Inferior parietal cortex (tissue), 1 donor: ENCODE results near the gene TUBE1.
"Not testable (repeated sequence)": the region's sequence is repeated elsewhere in the genome, so short reads cannot be mapped to it uniquely, and the experiment has no call there.

Experiments
- DNase-seq: peaks from one replicate; pipeline ENCODE4 v3.0.0-alpha.2; 2016; ENCODE audit errors: extremely low spot score

TUBE1 gene

GRCh38 chr6:112087136-112087911, at the start of gene TUBE1, which contains the start of gene FAM229B:
Gene TUBE1 (minus strand): TSS chr6:112087482. CDS start chr6:112087434, 48 bp downstream.
Gene FAM229B (plus strand): TSS chr6:112087591. CDS start chr6:112099284, 11,693 bp downstream.
- DNase-seq = peak; percentile 95

- DNase-seq = no peak
Measured at GRCh38 chr6:112130878-112131277, 43.6 kb upstream of the TUBE1 start.

GRCh38 chr6:112128208-112128607, 40.9 kb upstream of the TUBE1 start:
- DNase-seq = no peak

GRCh38 chr6:112123982-112124381, 36.7 kb upstream of the TUBE1 start:
- no peak for DNase-seq

- no peak for DNase-seq
Measured at GRCh38 chr6:112122756-112123155, 35.5 kb upstream of the TUBE1 start.

GRCh38 chr6:112118034-112118433, 30.8 kb upstream of the TUBE1 start:
- no peak for DNase-seq

- DNase-seq = no peak
Measured at GRCh38 chr6:112117554-112117953, 30.3 kb upstream of the TUBE1 start.

- no peak for DNase-seq
Measured at GRCh38 chr6:112116221-112116620, 28.9 kb upstream of the TUBE1 start.

- no peak for DNase-seq
Measured at GRCh38 chr6:112114577-112115223, 27.4 kb upstream of the TUBE1 start.

- no peak for DNase-seq
Measured at GRCh38 chr6:112113918-112114317, 26.6 kb upstream of the TUBE1 start.

GRCh38 chr6:112113431-112113830, 26.1 kb upstream of the TUBE1 start:
- peak; percentile 31 for DNase-seq

- DNase-seq = no peak
Measured at GRCh38 chr6:112109262-112109661, 22.0 kb upstream of the TUBE1 start.

- DNase-seq = no peak
Measured at GRCh38 chr6:112106562-112106961, 19.3 kb upstream of the TUBE1 start.

GRCh38 chr6:112106026-112106425, 18.7 kb upstream of the TUBE1 start:
- DNase-seq = not testable (repeated sequence)

- no peak for DNase-seq
Measured at GRCh38 chr6:112100561-112100960, 13.3 kb upstream of the TUBE1 start.

GRCh38 chr6:112096901-112097300, 9.6 kb upstream of the TUBE1 start:
- DNase-seq = no peak

GRCh38 chr6:112087916-112088315, 634 bp upstream of the TUBE1 start:
- DNase-seq = no peak

GRCh38 chr6:112086744-112087135, 542 bp downstream of the TUBE1 start:
- DNase-seq = peak; percentile 56

- no peak for DNase-seq
Measured at GRCh38 chr6:112085286-112086065, 1.8 kb downstream of the TUBE1 start.

GRCh38 chr6:112081569-112081968, 5.7 kb downstream of the TUBE1 start:
- DNase-seq = no peak

GRCh38 chr6:112066606-112067005, 20.7 kb downstream of the TUBE1 start:
- no peak for DNase-seq

- DNase-seq = no peak
Measured at GRCh38 chr6:112065426-112065986, 21.8 kb downstream of the TUBE1 start.
